Measurements from ENCODE around the gene DMBT1.

- no peak for TF ChIP-seq POLR2AphosphoS5 (IDR thresholded peaks at IDR 0.05; ENCODE audit: low read length)
- no peak for TF ChIP-seq SIN3A (IDR thresholded peaks at IDR 0.05; ENCODE audit: low read depth, low read length)
- TF ChIP-seq BMI1 (IDR thresholded peaks at IDR 0.05; ENCODE audit: borderline replicate concordance), result no peak
- TF ChIP-seq MXI1 (IDR thresholded peaks at IDR 0.05; ENCODE audit: low read depth, low read length), result no peak
- TF ChIP-seq RELA (IDR thresholded peaks at IDR 0.05; ENCODE audit: borderline replicate concordance, partially characterized antibody), result no peak
- TF ChIP-seq TAF1 (IDR thresholded peaks at IDR 0.05; ENCODE audit: borderline replicate concordance, low read depth, low read length), result no peak
- TF ChIP-seq CBX5 (IDR thresholded peaks at IDR 0.05; ENCODE audit: low read depth), result no peak
- TF ChIP-seq CTCF (IDR thresholded peaks at IDR 0.05 in 2 of 3, conservative IDR thresholded peaks at IDR 0.05 in 1 of 3; ENCODE audit: control insufficient read depth in 2 of 3, extremely low read depth in 1 of 3, insufficient read depth in 1 of 3, low read depth in 3 of 3, low read length in 3 of 3), result no peak
- no peak for TF ChIP-seq EP300 (IDR thresholded peaks at IDR 0.05; ENCODE audit: borderline replicate concordance in 1 of 2, control insufficient read depth in 1 of 2, low read depth in 2 of 2, low read length in 2 of 2)
- no peak for TF ChIP-seq ZNF274 (IDR thresholded peaks at IDR 0.05; ENCODE audit: insufficient read depth, insufficient read length)
Measured at GRCh38 chr10:122669842-122670241, 109.3 kb downstream of the DMBT1 start.

Data from GM12878 (cell line).